Ovary (tissue), 3 donors: ENCODE results near the gene ATXN7.

Experiments used
- EP300 ChIP-seq: sonication (generic); formaldehyde crosslinking; IDR thresholded peaks from one replicate; pipeline ENCODE4 v1.6.1; 2017; ENCODE audit warnings: antibody characterized with exemption
- POLR2A ChIP-seq: fragments of 450-650 bp; IDR thresholded peaks from one replicate; pipeline ENCODE4 v1.6.1; 2017; ENCODE audit warnings: antibody characterized with exemption, mild to moderate bottlenecking, moderate library complexity
- TF ChIP-seq, protein P1 (sequence below), 3 donors: fragments of 450-650 bp in 2 of 3; fragments of 200-600 bp in 1 of 3; IDR thresholded peaks; one replicate each; pipeline versions ENCODE4 v1.5.1 to v1.8.0; 2016 to 2022; ENCODE audit warnings: antibody characterized with exemption in 3 of 3, mild to moderate bottlenecking in 1 of 3
- donor health status: DM: no; HTN: no; CAD: no.

DNA sequence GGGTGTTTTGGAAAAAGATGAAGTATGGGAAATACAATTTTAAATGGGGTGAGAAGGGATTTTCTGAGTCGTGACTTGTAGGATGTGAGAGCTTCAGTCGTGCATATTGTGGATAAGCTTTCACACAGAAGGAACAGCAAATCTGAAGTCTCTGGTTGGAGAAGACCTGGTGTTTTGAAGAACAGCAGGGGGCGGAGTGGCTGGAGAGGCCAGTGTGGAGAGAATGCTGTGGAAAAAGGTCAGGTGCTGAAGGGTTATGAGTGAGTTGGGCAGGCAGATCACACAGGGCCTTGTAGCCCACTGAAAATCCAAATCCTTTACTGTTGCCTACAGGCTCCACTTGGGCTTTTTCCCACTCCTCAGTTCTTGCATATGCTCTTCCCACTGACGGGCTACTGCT lies 62.6 kb downstream of the ATXN7 start:
- TF ChIP-seq, protein P1, sequence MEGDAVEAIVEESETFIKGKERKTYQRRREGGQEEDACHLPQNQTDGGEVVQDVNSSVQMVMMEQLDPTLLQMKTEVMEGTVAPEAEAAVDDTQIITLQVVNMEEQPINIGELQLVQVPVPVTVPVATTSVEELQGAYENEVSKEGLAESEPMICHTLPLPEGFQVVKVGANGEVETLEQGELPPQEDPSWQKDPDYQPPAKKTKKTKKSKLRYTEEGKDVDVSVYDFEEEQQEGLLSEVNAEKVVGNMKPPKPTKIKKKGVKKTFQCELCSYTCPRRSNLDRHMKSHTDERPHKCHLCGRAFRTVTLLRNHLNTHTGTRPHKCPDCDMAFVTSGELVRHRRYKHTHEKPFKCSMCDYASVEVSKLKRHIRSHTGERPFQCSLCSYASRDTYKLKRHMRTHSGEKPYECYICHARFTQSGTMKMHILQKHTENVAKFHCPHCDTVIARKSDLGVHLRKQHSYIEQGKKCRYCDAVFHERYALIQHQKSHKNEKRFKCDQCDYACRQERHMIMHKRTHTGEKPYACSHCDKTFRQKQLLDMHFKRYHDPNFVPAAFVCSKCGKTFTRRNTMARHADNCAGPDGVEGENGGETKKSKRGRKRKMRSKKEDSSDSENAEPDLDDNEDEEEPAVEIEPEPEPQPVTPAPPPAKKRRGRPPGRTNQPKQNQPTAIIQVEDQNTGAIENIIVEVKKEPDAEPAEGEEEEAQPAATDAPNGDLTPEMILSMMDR (IDR thresholded peaks at IDR 0.05) = no peak
- no peak for TF ChIP-seq POLR2A
- TF ChIP-seq EP300 = no peak
